ENCODE measurements around the gene HOXB6.

HOXB6 gene

DNA sequence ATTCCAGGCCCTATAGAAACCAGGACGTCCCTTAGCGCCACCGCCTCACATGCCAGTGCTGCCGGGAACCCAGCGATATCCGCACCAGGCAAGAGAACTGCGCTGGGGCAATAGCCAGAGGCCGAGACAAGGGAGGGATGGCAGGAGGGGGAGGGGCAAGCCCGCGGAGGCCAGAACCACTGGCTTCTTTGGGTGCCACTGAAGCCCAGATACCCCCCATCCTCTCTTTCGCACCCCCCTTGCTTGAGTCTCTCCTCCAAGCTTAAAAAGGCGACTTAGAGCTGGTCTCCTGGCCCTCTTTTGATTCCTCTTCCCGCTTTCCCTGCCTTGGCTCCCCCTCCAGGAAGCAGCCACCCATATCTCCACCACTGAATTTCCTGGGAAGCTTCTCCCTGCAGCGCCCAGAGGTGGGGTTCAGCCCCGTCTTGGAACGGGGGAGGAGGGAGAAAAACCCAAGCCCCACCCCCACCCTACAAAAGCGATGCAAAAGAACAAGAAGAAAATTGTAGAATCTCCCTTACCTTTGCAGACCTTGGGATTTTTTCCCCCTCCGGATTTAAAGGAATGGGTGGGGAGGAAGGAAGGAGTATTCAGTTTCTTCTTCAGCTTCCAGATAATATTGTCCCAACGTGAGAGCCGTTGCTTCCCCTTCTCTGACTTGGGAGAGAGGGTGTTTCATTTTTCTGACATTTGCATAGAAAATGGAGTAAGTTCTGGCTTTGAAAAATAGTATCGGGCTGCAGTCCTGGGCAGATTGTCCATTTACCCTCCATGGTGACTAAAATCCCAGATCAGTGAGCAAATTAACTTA is 622 bp downstream of the HOXB6 start:
- H3K4me3 ChIP-seq (ENCODE audit: low read depth, low read length): no peak overlapping the region
- in situ Hi-C loops (cut with HindIII; ENCODE audit: low sequenced_read_pairs): no loop called here
- no peak for DNase-seq (ENCODE audit: low read depth)
- TF ChIP-seq CTCF (IDR thresholded peaks at IDR 0.05; ENCODE audit: low read depth, low read length, missing control alignments): no peak

DNA sequence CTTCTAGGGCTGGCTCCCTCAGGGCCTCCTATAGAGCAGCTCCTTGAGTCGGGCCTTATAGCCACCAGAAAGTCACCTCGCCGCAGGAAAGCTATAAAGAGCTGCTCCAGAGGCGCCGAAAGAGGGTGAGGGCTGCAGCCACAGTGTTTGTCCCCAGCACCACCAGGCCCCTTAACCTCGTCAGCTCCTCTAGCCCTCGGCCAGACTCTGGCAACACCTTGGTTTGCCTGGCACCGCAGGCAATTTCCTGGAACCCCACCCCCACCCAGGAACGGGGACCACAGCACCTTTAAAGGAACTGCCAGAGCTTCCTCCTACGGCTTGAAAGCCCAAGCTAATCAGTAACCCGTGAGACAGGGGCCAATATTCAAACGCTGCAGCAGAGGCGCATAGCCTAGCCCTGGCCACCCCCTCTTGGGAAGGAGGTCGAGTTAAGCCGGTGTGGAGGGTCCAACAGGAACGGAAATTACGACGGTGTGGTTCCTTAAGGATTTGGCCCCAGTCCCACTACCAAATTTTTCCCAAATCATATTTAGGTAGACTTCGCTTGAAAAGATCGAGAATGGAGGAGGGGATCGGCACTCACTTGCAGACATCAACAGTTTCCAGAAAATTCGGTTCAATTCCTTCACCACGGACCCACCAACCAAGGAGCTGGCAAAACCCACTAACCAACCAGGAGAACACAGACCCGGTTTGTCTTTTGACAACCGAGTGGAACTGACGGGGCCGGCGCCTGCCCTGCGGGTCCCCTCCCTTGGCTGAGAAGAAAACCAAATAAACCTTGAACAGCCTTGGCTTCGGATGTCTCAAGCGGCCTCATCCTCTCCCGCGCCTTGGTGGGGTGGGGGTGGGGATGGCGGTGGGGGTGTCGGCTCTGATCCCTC is 3.0 kb downstream of the HOXB6 start:
- no peak for TF ChIP-seq CTCF (IDR thresholded peaks at IDR 0.05; ENCODE audit: low read depth, low read length, missing control alignments)
- no peak overlapping the region for H3K4me3 ChIP-seq (ENCODE audit: low read depth, low read length)
- no peak for DNase-seq (ENCODE audit: low read depth)
- in situ Hi-C loops (cut with HindIII; ENCODE audit: low sequenced_read_pairs): no loop called here

- in situ Hi-C loops (cut with HindIII; ENCODE audit: low sequenced_read_pairs): no loop called here
- no peak for TF ChIP-seq CTCF (IDR thresholded peaks at IDR 0.05; ENCODE audit: low read depth, low read length, missing control alignments)
- DNase-seq (ENCODE audit: low read depth): no peak
- H3K4me3 ChIP-seq (ENCODE audit: low read depth, low read length): no peak overlapping the region
Observed at GRCh38 chr17:48601207-48601538, 3.6 kb downstream of the HOXB6 start.

- no peak for DNase-seq (ENCODE audit: low read depth)
- no peak overlapping the region for H3K4me3 ChIP-seq (ENCODE audit: low read depth, low read length)
- in situ Hi-C loops (cut with HindIII; ENCODE audit: low sequenced_read_pairs): no loop called here
- no peak for TF ChIP-seq CTCF (IDR thresholded peaks at IDR 0.05; ENCODE audit: low read depth, low read length, missing control alignments)
Observed at GRCh38 chr17:48600244-48601098, 4.3 kb downstream of the HOXB6 start.

DNA sequence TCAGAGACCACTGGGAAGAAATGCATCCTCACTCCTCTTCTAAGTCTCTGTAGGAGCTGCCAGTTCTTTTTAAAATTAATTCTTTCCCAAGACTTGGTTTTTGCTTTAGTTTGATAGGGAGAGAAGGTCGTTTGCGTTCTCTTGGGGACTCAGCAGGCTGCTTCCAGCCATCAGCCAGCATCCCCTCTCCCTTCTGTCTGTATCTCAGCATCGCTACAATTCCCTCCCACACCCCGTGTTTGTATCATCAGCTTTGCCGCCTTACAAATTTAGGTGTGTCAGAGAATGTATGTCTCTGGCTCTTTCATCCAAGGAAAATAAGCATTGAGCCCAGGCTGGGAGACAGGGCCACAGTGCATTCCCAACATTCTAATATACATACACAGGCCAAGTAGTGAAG is 5.4 kb downstream of the HOXB6 start:
- no peak overlapping the region for H3K4me3 ChIP-seq (ENCODE audit: low read depth, low read length)
- in situ Hi-C loops (cut with HindIII; ENCODE audit: low sequenced_read_pairs): no loop called here
- TF ChIP-seq CTCF (IDR thresholded peaks at IDR 0.05; ENCODE audit: low read depth, low read length, missing control alignments): no peak
- no peak for DNase-seq (ENCODE audit: low read depth)

DNA sequence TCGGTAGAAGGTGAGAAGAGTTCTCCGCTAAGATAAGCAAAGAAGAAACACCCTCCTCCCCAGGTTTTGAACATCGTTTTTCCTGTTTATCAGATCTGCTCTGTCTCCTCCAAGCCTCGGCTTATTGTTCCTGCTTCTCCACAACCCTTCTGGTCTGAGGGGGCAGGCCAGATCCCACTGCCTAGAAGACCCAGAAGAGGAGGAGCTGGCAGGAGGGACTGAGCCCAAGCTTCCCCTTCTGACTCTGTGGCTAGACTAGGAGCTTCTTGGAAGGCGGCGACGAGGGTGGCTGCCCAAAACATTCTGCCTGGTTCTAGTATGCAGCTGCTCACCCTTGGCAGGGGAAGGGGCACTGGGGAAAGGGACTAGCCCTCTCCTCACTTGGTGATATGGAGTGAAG is 6.0 kb downstream of the HOXB6 start:
- DNase-seq (ENCODE audit: low read depth): no peak
- H3K4me3 ChIP-seq (ENCODE audit: low read depth, low read length): no peak overlapping the region
- in situ Hi-C loops (cut with HindIII; ENCODE audit: low sequenced_read_pairs): no loop called here
- no peak for TF ChIP-seq CTCF (IDR thresholded peaks at IDR 0.05; ENCODE audit: low read depth, low read length, missing control alignments)
